Neural progenitor cell (in vitro differentiated cells): Measurements from ENCODE around the gene TRPM2.

ENCODE experiments used
- EZH2phosphoT487 ChIP-seq: fragments of 200-600 bp; sonication (generic); IDR thresholded peaks from 2 replicates; pipeline ENCODE4 v1.6.1; 2017; ENCODE audit warnings: antibody characterized with exemption
- TF ChIP-seq, protein P1 (sequence below): fragments of 200-600 bp; sonication (generic); IDR thresholded peaks from 2 replicates; pipeline ENCODE4 v1.5.1; 2017; ENCODE audit warnings: antibody characterized with exemption, mild to moderate bottlenecking

- TF ChIP-seq, protein P1, sequence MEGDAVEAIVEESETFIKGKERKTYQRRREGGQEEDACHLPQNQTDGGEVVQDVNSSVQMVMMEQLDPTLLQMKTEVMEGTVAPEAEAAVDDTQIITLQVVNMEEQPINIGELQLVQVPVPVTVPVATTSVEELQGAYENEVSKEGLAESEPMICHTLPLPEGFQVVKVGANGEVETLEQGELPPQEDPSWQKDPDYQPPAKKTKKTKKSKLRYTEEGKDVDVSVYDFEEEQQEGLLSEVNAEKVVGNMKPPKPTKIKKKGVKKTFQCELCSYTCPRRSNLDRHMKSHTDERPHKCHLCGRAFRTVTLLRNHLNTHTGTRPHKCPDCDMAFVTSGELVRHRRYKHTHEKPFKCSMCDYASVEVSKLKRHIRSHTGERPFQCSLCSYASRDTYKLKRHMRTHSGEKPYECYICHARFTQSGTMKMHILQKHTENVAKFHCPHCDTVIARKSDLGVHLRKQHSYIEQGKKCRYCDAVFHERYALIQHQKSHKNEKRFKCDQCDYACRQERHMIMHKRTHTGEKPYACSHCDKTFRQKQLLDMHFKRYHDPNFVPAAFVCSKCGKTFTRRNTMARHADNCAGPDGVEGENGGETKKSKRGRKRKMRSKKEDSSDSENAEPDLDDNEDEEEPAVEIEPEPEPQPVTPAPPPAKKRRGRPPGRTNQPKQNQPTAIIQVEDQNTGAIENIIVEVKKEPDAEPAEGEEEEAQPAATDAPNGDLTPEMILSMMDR, result no peak
- TF ChIP-seq EZH2phosphoT487, result no peak
Observed at GRCh38 chr21:44397431-44398031, 44.1 kb downstream of the TRPM2 start.
